Gastroesophageal sphincter (tissue), 2 donors: ENCODE results near the gene NSD2.

Experiments used
- POLR2A ChIP-seq, 2 donors: fragments of 450-650 bp; IDR thresholded peaks; one replicate each; pipeline ENCODE4 v1.6.1; 2017; ENCODE audit warnings: antibody characterized with exemption in 2 of 2, mild to moderate bottlenecking in 2 of 2, moderate library complexity in 1 of 2
- POLR2AphosphoS5 ChIP-seq: sonication (generic); formaldehyde crosslinking; IDR thresholded peaks from one replicate; pipeline ENCODE4 v1.6.1; 2017; ENCODE audit warnings: antibody characterized with exemption

GRCh38 chr4:1953335-1953734 lies 82.1 kb downstream of the NSD2 start:
- no peak for TF ChIP-seq POLR2AphosphoS5
- no peak for TF ChIP-seq POLR2A (IDR thresholded peaks at IDR 0.05)
